ENCODE results near the gene TK2.
"Not testable (repeated sequence)": the region's sequence is repeated elsewhere in the genome, so short reads cannot be mapped to it uniquely, and the experiment has no call there.

The TK2 gene

GRCh38 chr16:66469947-66470546 lies 79.9 kb downstream of the TK2 start:
- no peak for DNase-seq
- no peak for TF ChIP-seq CTCF (IDR thresholded peaks at IDR 0.05; ENCODE audit: low read depth, low read length, missing control alignments)
- peaks cover 4% of the 10 kb centered on the region for H3K27me3 ChIP-seq (replicated peaks)
- H3K36me3 ChIP-seq (replicated peaks), result no peaks in the 10 kb centered on the region
- no peak overlapping the region for H3K27ac ChIP-seq
- H3K4me3 ChIP-seq (ENCODE audit: low read depth, low read length), result no peak overlapping the region
- in situ Hi-C loops (cut with HindIII; ENCODE audit: low pct_ligation_motif_present, low sequenced_read_pairs), result no loop called here

- no peak overlapping the region for H3K4me3 ChIP-seq (ENCODE audit: low read depth, low read length)
- no peaks in the 10 kb centered on the region for H3K27me3 ChIP-seq (replicated peaks)
- H3K36me3 ChIP-seq (replicated peaks), result no peaks in the 10 kb centered on the region
- in situ Hi-C loops (cut with HindIII; ENCODE audit: low pct_ligation_motif_present, low sequenced_read_pairs), result no loop called here
- H3K27ac ChIP-seq, result no peak overlapping the region
- no peak for DNase-seq
- no peak for TF ChIP-seq CTCF (IDR thresholded peaks at IDR 0.05; ENCODE audit: low read depth, low read length, missing control alignments)
Measured at GRCh38 chr16:66469291-66469946, 80.5 kb downstream of the TK2 start.

GRCh38 chr16:66468321-66468965 lies 81.5 kb downstream of the TK2 start:
- Histone ChIP-seq H3K27me3 (replicated peaks) (no peaks in the 10 kb centered on the region), H3K27ac (no peak overlapping the region), H3K36me3 (replicated peaks) (no peaks in the 10 kb centered on the region), H3K4me3 (ENCODE audit: low read depth, low read length) (no peak overlapping the region)
- TF ChIP-seq CTCF (IDR thresholded peaks at IDR 0.05; ENCODE audit: low read depth, low read length, missing control alignments), result no peak
- in situ Hi-C loops (cut with HindIII; ENCODE audit: low pct_ligation_motif_present, low sequenced_read_pairs), result no loop called here
- DNase-seq, result no peak

GRCh38 chr16:66467611-66468010 lies 82.3 kb downstream of the TK2 start:
- no peak for DNase-seq
- Histone ChIP-seq H3K27ac (no peak overlapping the region), H3K27me3 (replicated peaks) (no peaks in the 10 kb centered on the region), H3K4me3 (ENCODE audit: low read depth, low read length) (no peak overlapping the region), H3K36me3 (replicated peaks) (no peaks in the 10 kb centered on the region)
- in situ Hi-C loops (cut with HindIII; ENCODE audit: low pct_ligation_motif_present, low sequenced_read_pairs), result no loop called here
- no peak for TF ChIP-seq CTCF (IDR thresholded peaks at IDR 0.05; ENCODE audit: low read depth, low read length, missing control alignments)

GRCh38 chr16:66466636-66467035 lies 83.3 kb downstream of the TK2 start:
- H3K27ac ChIP-seq; H3K4me3 ChIP-seq (ENCODE audit: low read depth, low read length); DNase-seq; H3K36me3 ChIP-seq (replicated peaks); in situ Hi-C loops (cut with HindIII; ENCODE audit: low pct_ligation_motif_present, low sequenced_read_pairs); H3K27me3 ChIP-seq (replicated peaks): not testable (repeated sequence)

GRCh38 chr16:66465946-66466345 lies 84.0 kb downstream of the TK2 start:
- H3K27me3 ChIP-seq (replicated peaks); in situ Hi-C loops (cut with HindIII; ENCODE audit: low pct_ligation_motif_present, low sequenced_read_pairs); DNase-seq; H3K27ac ChIP-seq; H3K4me3 ChIP-seq (ENCODE audit: low read depth, low read length); H3K36me3 ChIP-seq (replicated peaks): not testable (repeated sequence)

All from brain microvascular endothelial cell (primary cell).